Endometrial microvascular endothelial cells (primary cell): ENCODE data around the gene SMIM10L1. TPM values are rescaled to one million over a fixed set of nuclear protein-coding genes. Genes with fewer than 3 reads are reported as not detected.

ENCODE experiments used
- in situ Hi-C: cut with HindIII; loops from 2 replicates; pipeline ENCODE4 v1.10.0; 2017; ENCODE audit warnings: low sequenced_read_pairs, low pct_unique_long_range_greater_than_20kb; ENCODE audit errors: inconsistent ontology term
- total RNA-seq: library from RNA; depleted of rRNA; stranded (reverse); fragments of >200 nt; gene quantifications from one replicate; pipeline ENCODE4 v1.2.3, GENCODE V29; 2015; ENCODE audit errors: inconsistent ontology term

The SMIM10L1 gene
- total RNA-seq, 1 donor from 2014 or later = 6.3 TPM

- in situ Hi-C loops = no loop called here
Observed at GRCh38 chr12:11178250-11178649, 7.3 kb downstream of the SMIM10L1 start.

DNA sequence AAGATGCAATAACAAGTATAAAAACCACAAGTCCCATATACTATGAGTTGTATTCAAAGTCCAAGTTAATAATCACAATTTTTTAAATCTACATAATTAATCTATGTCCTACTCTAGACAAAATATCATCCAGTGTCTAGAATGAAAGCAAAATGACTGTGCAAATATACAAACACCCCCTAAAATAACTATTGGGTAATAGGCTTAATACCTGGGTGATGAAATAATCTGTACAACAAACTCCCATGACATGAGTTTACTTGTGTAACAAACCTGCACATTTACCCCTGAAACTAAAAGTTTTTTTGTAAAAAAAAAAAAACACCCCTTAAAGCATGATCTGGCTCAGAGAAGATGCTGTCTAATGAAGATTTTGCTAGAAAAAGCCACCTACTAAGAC lies 11.5 kb downstream of the SMIM10L1 start:
- in situ Hi-C loops = no loop called here

DNA sequence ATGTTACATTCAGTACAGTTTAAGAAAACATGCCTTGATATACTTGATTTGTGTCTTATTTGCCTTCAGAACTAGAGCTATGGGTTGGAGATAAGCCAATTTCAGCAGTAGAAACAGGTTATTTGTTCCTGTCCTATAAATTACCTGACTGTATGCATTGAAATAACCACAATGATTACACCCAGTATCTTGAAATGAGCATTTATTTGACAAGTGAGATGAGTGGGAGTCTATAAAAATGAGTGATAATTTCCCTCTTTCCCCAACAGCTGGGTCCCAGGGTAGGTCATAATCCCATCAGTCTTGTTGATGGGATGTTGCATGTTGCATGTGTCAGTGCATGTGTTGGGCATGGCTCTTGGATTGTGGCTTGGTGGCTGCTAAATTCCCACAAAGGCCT lies 12.0 kb downstream of the SMIM10L1 start:
- in situ Hi-C loops = no loop called here

DNA sequence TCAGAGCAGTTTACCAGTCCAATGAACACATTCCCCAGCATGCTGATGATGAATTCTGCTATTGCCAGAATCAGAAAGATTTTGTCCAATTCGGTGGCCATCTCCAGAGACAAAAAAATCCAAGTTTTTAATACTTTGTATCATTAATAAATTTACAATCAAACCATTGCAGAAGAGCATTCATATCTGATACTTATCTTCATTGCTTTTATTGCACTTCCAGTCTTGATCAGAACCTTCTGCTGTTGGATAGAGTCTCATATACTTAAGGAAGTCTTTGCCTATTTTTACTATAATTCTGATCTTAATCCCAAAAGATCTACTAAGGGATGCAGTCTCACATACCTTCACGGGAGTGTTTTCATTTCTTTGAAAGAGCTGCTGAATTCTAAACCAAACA lies 15.8 kb downstream of the SMIM10L1 start, which contains the start of gene TAS2R42:
Gene TAS2R42, minus strand, starts transcription at position 101 of the 400 bp plus-strand sequence. Its CDS starts 0 bp downstream, at position 101.
- in situ Hi-C loops = no loop called here

DNA sequence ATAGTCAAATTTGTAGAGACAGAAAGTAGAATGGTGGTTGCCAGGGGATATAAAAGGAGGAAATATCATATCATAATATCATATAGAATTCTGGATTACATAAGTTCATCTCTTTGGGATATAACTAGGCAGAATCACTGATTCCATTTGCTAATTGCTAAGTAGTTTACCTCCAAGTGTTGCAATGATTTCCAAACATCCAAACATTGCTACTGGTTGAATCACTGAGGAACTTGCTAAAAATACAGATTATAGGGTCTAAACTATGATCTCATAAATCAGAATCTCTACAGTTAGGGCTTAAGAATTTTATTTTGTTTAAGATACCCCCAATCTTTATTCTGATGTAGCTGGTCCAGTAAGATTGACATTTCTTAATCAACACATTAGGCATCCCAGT lies 31.8 kb downstream of the SMIM10L1 start:
- in situ Hi-C loops = no loop called here

DNA sequence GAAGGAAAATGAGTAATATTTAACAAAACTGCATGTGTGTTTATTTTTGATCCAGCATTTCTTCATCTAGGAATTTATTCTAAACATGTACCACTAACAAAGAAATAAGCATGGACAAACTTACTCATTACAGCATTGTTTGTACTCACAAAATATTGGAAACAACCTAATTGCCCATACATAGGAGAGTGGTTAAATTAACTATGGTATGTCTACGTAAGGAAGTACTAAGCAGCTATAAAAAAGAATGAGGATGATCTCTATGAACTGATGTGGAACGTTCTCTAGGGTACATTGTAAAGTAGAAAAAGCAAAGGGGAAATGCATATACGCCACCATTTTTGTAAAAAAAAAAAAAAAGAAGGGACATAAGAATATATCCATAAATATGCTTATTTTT lies 33.2 kb downstream of the SMIM10L1 start:
- in situ Hi-C loops = no loop called here

DNA sequence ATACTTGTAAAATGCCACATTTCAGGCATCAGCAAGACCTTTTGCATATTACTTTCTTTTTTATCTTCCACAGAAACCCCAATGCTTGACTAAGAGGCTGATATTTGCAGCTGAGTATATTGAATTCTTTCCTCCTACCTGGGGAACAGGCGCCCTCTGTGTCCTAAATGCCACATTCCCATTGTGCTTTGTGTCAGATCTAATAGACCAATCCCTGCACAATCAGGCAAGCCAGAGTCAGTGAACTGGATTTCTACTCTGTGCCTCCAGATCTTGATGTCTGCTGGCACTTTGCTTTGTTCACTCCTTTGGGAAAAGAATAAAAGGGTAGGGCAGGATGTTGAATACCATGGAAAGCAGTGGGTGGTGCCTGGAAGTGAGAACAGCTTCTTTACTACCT lies 38.1 kb downstream of the SMIM10L1 start:
- in situ Hi-C loops = no loop called here

Other genes with a start within 250 kb of the SMIM10L1 start
- not detected for gene PRH2, start 242.0 kb upstream of the SMIM10L1 start, total RNA-seq
- gene TAS2R14, start 231.9 kb upstream of the SMIM10L1 start, total RNA-seq = 0.09 TPM
- gene TAS2R50, start 184.3 kb upstream of the SMIM10L1 start, total RNA-seq = 0.09 TPM
- gene TAS2R20, start 172.9 kb upstream of the SMIM10L1 start, total RNA-seq = 0.65 TPM
- gene TAS2R19, start 148.6 kb upstream of the SMIM10L1 start, total RNA-seq = 0.19 TPM
- gene TAS2R31, start 139.8 kb upstream of the SMIM10L1 start, total RNA-seq = not detected
- 0.46 TPM for gene TAS2R46, start 108.9 kb upstream of the SMIM10L1 start, total RNA-seq
- not detected for gene TAS2R43, start 78.9 kb upstream of the SMIM10L1 start, total RNA-seq
- 0.56 TPM for gene TAS2R30, start 36.5 kb upstream of the SMIM10L1 start, total RNA-seq
- gene TAS2R42, start 15.7 kb downstream of the SMIM10L1 start, total RNA-seq = not detected
- gene PRB3, start 98.5 kb downstream of the SMIM10L1 start, total RNA-seq = not detected
- not detected for gene PRB4, start 139.2 kb downstream of the SMIM10L1 start, total RNA-seq
- not detected for gene PRB2, start 224.4 kb downstream of the SMIM10L1 start, total RNA-seq